Adipocyte (in vitro differentiated cells): ENCODE data around the gene IGSF6.
A peak's percentile ranks its signal among the peaks of the same experiment; 100 is the strongest.
"Not testable (repeated sequence)": the region's sequence is repeated elsewhere in the genome, so short reads cannot be mapped to it uniquely, and the experiment has no call there.

Source experiments
- DNase-seq: peaks from one replicate; pipeline ENCODE4 v3.0.0-alpha.2; 2015; ENCODE audit warnings: low read depth
- H3K27me3 ChIP-seq: replicated peaks from 2 replicates; pipeline ENCODE4 v1.7.0; 2013; ENCODE audit warnings: mild to moderate bottlenecking, low read length, moderate library complexity; ENCODE audit not compliant: control insufficient read depth, insufficient read depth
- H3K36me3 ChIP-seq: 2 replicates; pipeline ENCODE4 v1.7.0; 2013; ENCODE audit warnings: low read length, mild to moderate bottlenecking, moderate library complexity; ENCODE audit not compliant: control insufficient read depth, insufficient read depth, severe bottlenecking
- H3K4me1 ChIP-seq: 2 replicates; pipeline ENCODE4 v1.7.0; 2013; ENCODE audit warnings: mild to moderate bottlenecking, low read length, moderate library complexity; ENCODE audit not compliant: control insufficient read depth, insufficient read depth
- H3K4me3 ChIP-seq: 2 replicates; pipeline ENCODE4 v1.7.0; 2013; ENCODE audit warnings: mild to moderate bottlenecking, low read length, moderate library complexity
- H3K9ac ChIP-seq: 2 replicates; pipeline ENCODE4 v1.7.0; 2013; ENCODE audit warnings: mild to moderate bottlenecking, low read length, moderate library complexity
- H3K9me3 ChIP-seq: 2 replicates; pipeline ENCODE4 v1.7.0; 2013; ENCODE audit warnings: mild to moderate bottlenecking, low read length, moderate library complexity; ENCODE audit not compliant: control insufficient read depth

Gene IGSF6

GRCh38 chr16:21611556-21612384 is 40.6 kb downstream of the IGSF6 start:
- peak; percentile 21 for DNase-seq
- H3K9ac ChIP-seq, result peak overlapping the region; percentile 61
- no peaks in the 10 kb centered on the region for H3K27me3 ChIP-seq
- no peaks in the 10 kb centered on the region for H3K36me3 ChIP-seq
- peaks cover 59% of the 10 kb centered on the region for H3K4me1 ChIP-seq
- H3K9me3 ChIP-seq, result no peaks in the 10 kb centered on the region
- H3K4me3 ChIP-seq, result peak overlapping the region; percentile 61

- peak; percentile 23 for DNase-seq
- no peaks in the 10 kb centered on the region for H3K9me3 ChIP-seq
- no peak overlapping the region for H3K9ac ChIP-seq
- H3K4me3 ChIP-seq, result peak overlapping the region; percentile 61
- no peaks in the 10 kb centered on the region for H3K27me3 ChIP-seq
- peaks cover 59% of the 10 kb centered on the region for H3K4me1 ChIP-seq
- no peaks in the 10 kb centered on the region for H3K36me3 ChIP-seq
Observed at GRCh38 chr16:21611198-21611555, 41.2 kb downstream of the IGSF6 start.

- no peak overlapping the region for H3K9ac ChIP-seq
- no peaks in the 10 kb centered on the region for H3K27me3 ChIP-seq
- H3K36me3 ChIP-seq, result no peaks in the 10 kb centered on the region
- DNase-seq, result no peak
- peak overlapping the region; percentile 61 for H3K4me3 ChIP-seq
- H3K4me1 ChIP-seq, result peaks cover 59% of the 10 kb centered on the region
- H3K9me3 ChIP-seq, result no peaks in the 10 kb centered on the region
Observed at GRCh38 chr16:21610766-21611165, 41.6 kb downstream of the IGSF6 start.

GRCh38 chr16:21610006-21610544 is 42.3 kb downstream of the IGSF6 start:
- no peaks in the 10 kb centered on the region for H3K9me3 ChIP-seq
- H3K4me1 ChIP-seq, result peaks cover 64% of the 10 kb centered on the region
- no peaks in the 10 kb centered on the region for H3K27me3 ChIP-seq
- no peak overlapping the region for H3K9ac ChIP-seq
- H3K36me3 ChIP-seq, result no peaks in the 10 kb centered on the region
- DNase-seq, result no peak
- H3K4me3 ChIP-seq, result no peak overlapping the region

GRCh38 chr16:21608639-21609328 is 43.6 kb downstream of the IGSF6 start:
- DNase-seq, result peak; percentile 22
- Histone ChIP-seq H3K36me3 (no peaks in the 10 kb centered on the region), H3K4me1 (peaks cover 77% of the 10 kb centered on the region), H3K9ac (no peak overlapping the region), H3K27me3 (no peaks in the 10 kb centered on the region), H3K9me3 (no peaks in the 10 kb centered on the region), H3K4me3 (peak overlapping the region; percentile 17)

GRCh38 chr16:21605848-21606247 is 46.6 kb downstream of the IGSF6 start:
- not testable (repeated sequence) for DNase-seq, H3K4me3 ChIP-seq, H3K9me3 ChIP-seq, H3K27me3 ChIP-seq, H3K9ac ChIP-seq, H3K36me3 ChIP-seq
- H3K4me1 ChIP-seq, result peaks cover 80% of the 10 kb centered on the region

GRCh38 chr16:21603928-21604327 is 48.5 kb downstream of the IGSF6 start:
- Histone ChIP-seq H3K4me1 (peaks cover 65% of the 10 kb centered on the region), H3K9ac (peak overlapping the region; percentile 38), H3K9me3 (no peaks in the 10 kb centered on the region), H3K27me3 (no peaks in the 10 kb centered on the region), H3K4me3 (peak overlapping the region; percentile 37), H3K36me3 (no peaks in the 10 kb centered on the region)
- no peak for DNase-seq

GRCh38 chr16:21602785-21603184 is 49.6 kb downstream of the IGSF6 start:
- DNase-seq, result no peak
- Histone ChIP-seq H3K4me3 (no peak overlapping the region), H3K9ac (no peak overlapping the region), H3K36me3 (no peaks in the 10 kb centered on the region), H3K27me3 (no peaks in the 10 kb centered on the region), H3K9me3 (no peaks in the 10 kb centered on the region), H3K4me1 (peaks cover 61% of the 10 kb centered on the region)

GRCh38 chr16:21600031-21600773 is 52.2 kb downstream of the IGSF6 start:
- Histone ChIP-seq H3K4me3 (peak overlapping the region; percentile 93), H3K9ac (peak overlapping the region; percentile 97), H3K27me3 (no peaks in the 10 kb centered on the region), H3K36me3 (no peaks in the 10 kb centered on the region), H3K9me3 (no peaks in the 10 kb centered on the region), H3K4me1 (peaks cover 49% of the 10 kb centered on the region)
- peak; percentile 74 for DNase-seq

- DNase-seq, result peak; percentile 98
- H3K4me3 ChIP-seq, result peak within 1 kb of the TSS; percentile 93
Observed at GRCh38 chr16:21599122-21600030, 53.0 kb downstream of the IGSF6 start, which contains the start of gene METTL9. Gene METTL9, plus strand, starts transcription at chr16:21599577. Its CDS starts 157 bp downstream, at chr16:21599734.

More at GRCh38 chr16:21599122-21600030, 53.0 kb downstream of the IGSF6 start, which contains the start of gene METTL9:
- no peaks in the 10 kb centered on the region for H3K36me3 ChIP-seq
- H3K9me3 ChIP-seq, result no peaks in the 10 kb centered on the region
- H3K4me1 ChIP-seq, result peaks cover 42% of the 10 kb centered on the region
- H3K27me3 ChIP-seq, result no peaks in the 10 kb centered on the region
- H3K9ac ChIP-seq, result peak within 1 kb of the TSS; percentile 97
